Neuronal stem cell (in vitro differentiated cells): ENCODE results near the gene SFXN2.
"Not testable (repeated sequence)": the region's sequence is repeated elsewhere in the genome, so short reads cannot be mapped to it uniquely, and the experiment has no call there.

Source experiments
- DNase-seq: peaks from one replicate; pipeline ENCODE4 v3.0.0-alpha.2; 2013; ENCODE audit warnings: low spot score
- H2AFZ ChIP-seq: one replicate; pipeline ENCODE4 v1.6.1; 2013; ENCODE audit warnings: mild to moderate bottlenecking, low read length, inconsistent platforms
- H2AK5ac ChIP-seq: 2 replicates; pipeline ENCODE4 v1.6.1; 2013; ENCODE audit warnings: low read depth, mild to moderate bottlenecking, inconsistent platforms, low read length, moderate library complexity, mixed read lengths
- H2BK120ac ChIP-seq: 2 replicates; pipeline ENCODE4 v1.6.1; 2013; ENCODE audit warnings: low read depth, mild to moderate bottlenecking, inconsistent platforms, low read length, moderate library complexity, mixed read lengths
- H2BK12ac ChIP-seq: one replicate; pipeline ENCODE4 v1.6.1; 2013; ENCODE audit warnings: low read length, inconsistent platforms
- H2BK15ac ChIP-seq: 2 replicates; pipeline ENCODE4 v1.6.1; 2013; ENCODE audit warnings: mild to moderate bottlenecking, low read length, inconsistent platforms, mixed read lengths
- H2BK5ac ChIP-seq: one replicate; pipeline ENCODE4 v1.6.1; 2013; ENCODE audit warnings: inconsistent platforms, mild to moderate bottlenecking, low read length, moderate library complexity
- H3K14ac ChIP-seq: one replicate; pipeline ENCODE4 v1.6.1; 2013; ENCODE audit warnings: low read length, inconsistent platforms
- H3K18ac ChIP-seq: 2 replicates; pipeline ENCODE4 v1.6.1; 2013; ENCODE audit warnings: low read length, inconsistent platforms
- H3K23ac ChIP-seq: 2 replicates; pipeline ENCODE4 v1.6.1; 2013; ENCODE audit warnings: low read depth, mild to moderate bottlenecking, mixed read lengths, low read length, inconsistent platforms; ENCODE audit not compliant: poor library complexity
- H3K27ac ChIP-seq: replicated peaks from 3 replicates; pipeline ENCODE4 v1.5.1; 2013; ENCODE audit warnings: low read length, inconsistent platforms
- H3K27me3 ChIP-seq, 3 experiments: 2 replicates each; pipeline ENCODE4 v1.6.1; 2013; ENCODE audit warnings: low read length in 3 of 3, mild to moderate bottlenecking in 2 of 3, inconsistent platforms in 1 of 3, low read depth in 1 of 3, mixed read lengths in 1 of 3, moderate library complexity in 1 of 3; ENCODE audit not compliant: control insufficient read depth in 3 of 3, insufficient read depth in 3 of 3
- H3K36me3 ChIP-seq, 2 donors: replicated peaks in 1 of 2; 2 replicates each; pipeline ENCODE4 v1.6.1; 2013; ENCODE audit warnings: low read length in 2 of 2; ENCODE audit not compliant: control insufficient read depth in 2 of 2, insufficient read depth in 2 of 2
- H3K4ac ChIP-seq: 2 replicates; pipeline ENCODE4 v1.6.1; 2013; ENCODE audit warnings: inconsistent platforms, mild to moderate bottlenecking, low read length, moderate library complexity
- H3K4me1 ChIP-seq, 2 donors: 1 replicate in 1 of 2; 2 replicates in 1 of 2; pipeline ENCODE4 v1.6.1; 2013; ENCODE audit warnings: low read length in 2 of 2, low read depth in 1 of 2; ENCODE audit not compliant: control insufficient read depth in 2 of 2, insufficient read depth in 1 of 2
- H3K4me2 ChIP-seq: one replicate; pipeline ENCODE4 v1.6.1; 2013; ENCODE audit warnings: mild to moderate bottlenecking, low read length, inconsistent platforms; ENCODE audit not compliant: insufficient read depth, poor library complexity, severe bottlenecking
- H3K4me3 ChIP-seq, 2 donors: 2 replicates each; pipeline ENCODE4 v1.5.1; 2013; ENCODE audit warnings: low read length in 2 of 2, mild to moderate bottlenecking in 2 of 2, inconsistent platforms in 1 of 2, moderate library complexity in 1 of 2
- H3K79me1 ChIP-seq: one replicate; pipeline ENCODE4 v1.6.1; 2013; ENCODE audit warnings: low read depth, mild to moderate bottlenecking, inconsistent platforms, low read length, moderate library complexity
- H3K9ac ChIP-seq: one replicate; pipeline ENCODE4 v1.6.1; 2013; ENCODE audit warnings: mild to moderate bottlenecking, low read depth, low read length, inconsistent platforms; ENCODE audit not compliant: poor library complexity
- H3K9me3 ChIP-seq, 2 donors: replicated peaks in 1 of 2; 2 replicates each; pipeline versions ENCODE3 to v1.6.1; 2013; ENCODE audit warnings: low read length in 2 of 2, mild to moderate bottlenecking in 2 of 2, inconsistent platforms in 1 of 2, low read depth in 1 of 2, mixed read lengths in 1 of 2, moderate library complexity in 1 of 2; ENCODE audit not compliant: control insufficient read depth in 2 of 2, insufficient read depth in 1 of 2
- H4K8ac ChIP-seq: one replicate; pipeline ENCODE4 v1.6.1; 2013; ENCODE audit warnings: low read depth, mild to moderate bottlenecking, inconsistent platforms, low read length, moderate library complexity
- H4K91ac ChIP-seq: one replicate; pipeline ENCODE4 v1.6.1; 2013; ENCODE audit warnings: low read length, low read depth, mild to moderate bottlenecking, inconsistent platforms; ENCODE audit not compliant: poor library complexity
- WGBS, 2 donors: extraction: QIAGEN DNeasy Blood & Tissue Kit; methylation state at CpG; one replicate each; pipeline ENCODE4 v1.1.7; 2013; ENCODE audit warnings: missing lambda C conversion rate in 2 of 2, mixed read lengths in 1 of 2; ENCODE audit not compliant: insufficient read length in 2 of 2, insufficient replicate concordance in 1 of 2; ENCODE audit errors: extremely low coverage in 2 of 2; 5-methylcytosine and 5-hydroxymethylcytosine counted together

The SFXN2 gene

GRCh38 chr10:102713539-102713813 lies 960 bp upstream of the SFXN2 start:
- Histone ChIP-seq H3K9me3 (no peaks in the 10 kb centered on the region), H4K91ac (no peak overlapping the region), H4K8ac (no peak overlapping the region), H2AK5ac (peak overlapping the region; percentile 47), H3K4me3 (peak overlapping the region; percentile 93 to 98), H3K79me1 (peaks cover 5% of the 10 kb centered on the region), H2BK120ac (no peak overlapping the region), H3K27ac (peak overlapping the region; percentile 97), H3K4me2 (peak overlapping the region; percentile 82), H3K4ac (no peak overlapping the region), H3K27me3 (no peaks in the 10 kb centered on the region), H2BK12ac (no peak overlapping the region), H3K14ac (no peak overlapping the region), H2BK15ac (no peak overlapping the region), H2BK5ac (peak overlapping the region; percentile 97), H3K4me1 (peaks cover 15 to 23% of the 10 kb centered on the region in 2 donors), H3K18ac (peak overlapping the region; percentile 99), H3K9ac (peak overlapping the region; percentile 47), H2AFZ (peak overlapping the region; percentile 89), H3K36me3 (peaks cover 0 to 16% of the 10 kb centered on the region in 2 donors), H3K23ac (peak overlapping the region; percentile 37)
- no peak for DNase-seq
- WGBS, 2 donors = no CpG with 5 or more reads among the region's 13 CpGs

DNA sequence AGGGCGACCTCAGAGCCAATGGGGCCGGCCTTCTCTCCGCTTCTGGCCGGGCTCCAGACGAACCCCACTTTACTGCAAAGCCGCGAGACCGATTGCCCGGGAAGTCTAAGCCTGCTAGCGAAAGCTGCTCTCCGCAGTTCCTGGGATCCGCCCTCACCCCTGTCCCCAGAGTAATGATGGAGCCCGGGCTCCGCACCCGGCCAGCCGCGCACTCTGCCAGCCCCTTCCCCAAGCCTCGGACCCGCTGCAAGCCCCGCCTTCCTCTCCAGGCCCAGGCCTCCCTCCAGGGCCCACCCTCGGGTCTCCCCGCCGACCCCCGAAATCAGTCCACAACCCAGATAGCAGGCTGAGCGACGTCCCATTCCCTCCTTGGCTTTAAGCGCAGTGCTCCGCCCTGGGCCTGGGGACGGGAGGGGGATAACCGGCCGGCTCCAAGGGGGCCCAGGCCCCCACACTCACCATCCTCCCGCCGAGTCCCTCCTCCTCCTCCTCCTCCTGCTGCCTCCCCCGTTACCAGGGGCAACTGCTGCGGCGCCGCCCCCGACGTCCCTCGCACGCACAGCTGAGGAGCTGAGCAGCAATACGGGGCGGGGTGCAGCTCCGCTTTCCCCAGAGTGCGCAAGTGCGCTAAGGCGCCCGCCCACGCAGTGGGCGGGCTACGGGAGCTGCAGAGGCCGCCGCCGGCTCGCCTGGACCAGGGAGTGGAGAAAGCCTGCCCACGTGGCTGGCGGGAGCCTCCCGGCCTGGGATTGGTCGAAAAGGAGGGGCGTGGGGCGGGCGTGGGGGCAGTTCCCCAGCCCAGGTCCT lies 419 bp upstream of the SFXN2 start, which contains the start of gene ARL3:
Gene ARL3, minus strand, starts transcription at position 584 of the 807 bp plus-strand sequence. Its CDS starts 122 bp downstream, at position 462.
- no CpG with 5 or more reads among the region's 62 CpGs for WGBS, 2 donors
- Histone ChIP-seq H3K4ac (peak within 1 kb of the TSS; percentile 6), H2BK120ac (no peak within 1 kb of the TSS), H3K27me3 (no peaks in the 10 kb centered on the region), H3K14ac (peak within 1 kb of the TSS; percentile 89), H2BK12ac (peak within 1 kb of the TSS; percentile 14), H3K4me1 (peaks cover 17 to 23% of the 10 kb centered on the region in 2 donors), H3K79me1 (peaks cover 5% of the 10 kb centered on the region), H3K4me3 (peak within 1 kb of the TSS; percentile 98 to 99), H2BK15ac (peak within 1 kb of the TSS; percentile 92), H2AK5ac (peak within 1 kb of the TSS; percentile 73), H4K8ac (no peak within 1 kb of the TSS), H3K9ac (peak within 1 kb of the TSS; percentile 85), H3K4me2 (peak within 1 kb of the TSS; percentile 94), H2AFZ (peak within 1 kb of the TSS; percentile 95), H2BK5ac (peak within 1 kb of the TSS; percentile 97), H4K91ac (no peak within 1 kb of the TSS), H3K27ac (peak within 1 kb of the TSS; percentile 97), H3K23ac (peak within 1 kb of the TSS; percentile 80), H3K36me3 (peaks cover 0 to 18% of the 10 kb centered on the region in 2 donors), H3K18ac (peak within 1 kb of the TSS; percentile 99), H3K9me3 (no peaks in the 10 kb centered on the region)
- DNase-seq = peak; percentile 98

- no CpG with 5 or more reads among the region's 1 CpG for WGBS, 2 donors
- Histone ChIP-seq H3K14ac (no peak overlapping the region), H2BK120ac (no peak overlapping the region), H2AK5ac (no peak overlapping the region), H3K27me3 (no peaks in the 10 kb centered on the region), H2AFZ (no peak overlapping the region), H4K8ac (no peak overlapping the region), H3K4me1 (peaks cover 14 to 19% of the 10 kb centered on the region in 2 donors), H3K79me1 (peaks cover 5% of the 10 kb centered on the region), H2BK15ac (no peak overlapping the region), H4K91ac (no peak overlapping the region), H3K18ac (no peak overlapping the region), H3K27ac (no peak overlapping the region), H3K36me3 (peaks cover 0 to 31% of the 10 kb centered on the region in 2 donors), H2BK5ac (no peak overlapping the region), H3K4me3 (no peak overlapping the region), H3K9ac (no peak overlapping the region), H2BK12ac (no peak overlapping the region), H3K9me3 (no peaks in the 10 kb centered on the region), H3K23ac (no peak overlapping the region), H3K4ac (no peak overlapping the region), H3K4me2 (no peak overlapping the region)
- DNase-seq = no peak
Measured at GRCh38 chr10:102715880-102716279, 1.4 kb downstream of the SFXN2 start.

GRCh38 chr10:102716900-102717565 lies 2.6 kb downstream of the SFXN2 start:
- H4K8ac ChIP-seq, DNase-seq, H2AK5ac ChIP-seq, H3K27me3 ChIP-seq, H4K91ac ChIP-seq, H2BK15ac ChIP-seq, H3K9me3 ChIP-seq, H3K79me1 ChIP-seq, H3K14ac ChIP-seq, H2AFZ ChIP-seq, H3K18ac ChIP-seq, H3K4me2 ChIP-seq, H3K9ac ChIP-seq, H3K27ac ChIP-seq, H2BK120ac ChIP-seq, H2BK12ac ChIP-seq, H3K4me3 ChIP-seq, H2BK5ac ChIP-seq, H3K4ac ChIP-seq, H3K23ac ChIP-seq: not testable (repeated sequence)
- no CpG with 5 or more reads among the region's 18 CpGs for WGBS, 2 donors
- peaks cover 14 to 23% of the 10 kb centered on the region in 2 donors for H3K4me1 ChIP-seq
- H3K36me3 ChIP-seq = peaks cover 0 to 40% of the 10 kb centered on the region in 2 donors
